GM18867 (cell line): ENCODE data around the gene ETS2.

Experiments used
- ATAC-seq: cut with Tn5 transposase; IDR thresholded peaks from one replicate; pipeline ENCODE4 v1.9.1; 2021; ENCODE audit warnings: mild to moderate bottlenecking, moderate library complexity; ENCODE audit not compliant: unreplicated experiment

ETS2 gene

GRCh38 chr21:38777015-38777414, 28.7 kb upstream of the ETS2 start:
- ATAC-seq = no peak

- ATAC-seq = no peak
Observed at GRCh38 chr21:38777531-38777930, 28.2 kb upstream of the ETS2 start.

GRCh38 chr21:38780879-38781278, 24.9 kb upstream of the ETS2 start:
- no peak for ATAC-seq

GRCh38 chr21:38784458-38785266, 21.1 kb upstream of the ETS2 start:
- no peak for ATAC-seq

- no peak for ATAC-seq
Observed at GRCh38 chr21:38785483-38785882, 20.2 kb upstream of the ETS2 start.

GRCh38 chr21:38787016-38787415, 18.7 kb upstream of the ETS2 start:
- no peak for ATAC-seq

- no peak for ATAC-seq
Observed at GRCh38 chr21:38787461-38788274, 18.1 kb upstream of the ETS2 start.

GRCh38 chr21:38788275-38788905, 17.3 kb upstream of the ETS2 start:
- no peak for ATAC-seq

GRCh38 chr21:38789275-38789674, 16.5 kb upstream of the ETS2 start:
- no peak for ATAC-seq

GRCh38 chr21:38790059-38790458, 15.7 kb upstream of the ETS2 start:
- no peak for ATAC-seq

- no peak for ATAC-seq
Observed at GRCh38 chr21:38790961-38791360, 14.8 kb upstream of the ETS2 start.

- ATAC-seq = no peak
Observed at GRCh38 chr21:38792676-38793459, 12.9 kb upstream of the ETS2 start.

- ATAC-seq = no peak
Observed at GRCh38 chr21:38793926-38794713, 11.6 kb upstream of the ETS2 start.

GRCh38 chr21:38794978-38795377, 10.8 kb upstream of the ETS2 start:
- ATAC-seq = no peak

- ATAC-seq = no peak
Observed at GRCh38 chr21:38795475-38795874, 10.3 kb upstream of the ETS2 start.

- ATAC-seq = no peak
Observed at GRCh38 chr21:38796424-38796823, 9.3 kb upstream of the ETS2 start.

GRCh38 chr21:38797470-38797869, 8.3 kb upstream of the ETS2 start:
- ATAC-seq = no peak

GRCh38 chr21:38798081-38798480, 7.6 kb upstream of the ETS2 start:
- ATAC-seq = no peak

GRCh38 chr21:38798481-38798882, 7.2 kb upstream of the ETS2 start:
- no peak for ATAC-seq
